Testis (tissue), 2 donors: ENCODE results near the gene B3GAT1.

Source experiments
- POLR2A ChIP-seq: fragments of 450-650 bp; IDR thresholded peaks from one replicate; pipeline ENCODE4 v1.6.1; 2017; ENCODE audit warnings: antibody characterized with exemption, mild to moderate bottlenecking, moderate library complexity
- TF ChIP-seq, protein P1 (sequence below), 3 experiments: fragments of 450-650 bp in 2 of 3; fragments of 200-600 bp in 1 of 3; sonication (generic) in 1 of 3; IDR thresholded peaks; one replicate each; pipeline ENCODE4 v1.5.1; 2016 to 2019; ENCODE audit warnings: antibody characterized with exemption in 3 of 3, mild to moderate bottlenecking in 2 of 3, moderate library complexity in 1 of 3

DNA sequence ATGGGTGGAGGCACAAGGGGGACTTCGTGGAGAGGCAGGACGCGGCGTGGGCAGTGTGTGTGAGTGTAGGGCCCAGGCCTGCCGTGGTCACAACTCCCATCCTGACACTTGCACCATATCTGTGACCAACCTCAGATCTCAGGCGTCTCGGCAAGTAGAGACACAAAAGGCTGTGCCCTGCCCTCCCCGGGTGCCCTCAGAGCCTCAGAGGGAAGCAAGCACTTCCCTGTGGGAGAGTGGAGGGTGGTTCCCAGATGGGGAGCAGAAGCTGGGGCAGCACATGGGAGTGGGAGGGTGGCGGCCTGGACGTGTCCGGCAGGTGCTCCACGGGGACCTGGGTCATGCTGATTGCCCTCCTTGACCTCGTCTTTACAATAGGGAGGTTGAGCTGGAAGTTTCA is 20.4 kb downstream of the B3GAT1 start:
- TF ChIP-seq, protein P1, sequence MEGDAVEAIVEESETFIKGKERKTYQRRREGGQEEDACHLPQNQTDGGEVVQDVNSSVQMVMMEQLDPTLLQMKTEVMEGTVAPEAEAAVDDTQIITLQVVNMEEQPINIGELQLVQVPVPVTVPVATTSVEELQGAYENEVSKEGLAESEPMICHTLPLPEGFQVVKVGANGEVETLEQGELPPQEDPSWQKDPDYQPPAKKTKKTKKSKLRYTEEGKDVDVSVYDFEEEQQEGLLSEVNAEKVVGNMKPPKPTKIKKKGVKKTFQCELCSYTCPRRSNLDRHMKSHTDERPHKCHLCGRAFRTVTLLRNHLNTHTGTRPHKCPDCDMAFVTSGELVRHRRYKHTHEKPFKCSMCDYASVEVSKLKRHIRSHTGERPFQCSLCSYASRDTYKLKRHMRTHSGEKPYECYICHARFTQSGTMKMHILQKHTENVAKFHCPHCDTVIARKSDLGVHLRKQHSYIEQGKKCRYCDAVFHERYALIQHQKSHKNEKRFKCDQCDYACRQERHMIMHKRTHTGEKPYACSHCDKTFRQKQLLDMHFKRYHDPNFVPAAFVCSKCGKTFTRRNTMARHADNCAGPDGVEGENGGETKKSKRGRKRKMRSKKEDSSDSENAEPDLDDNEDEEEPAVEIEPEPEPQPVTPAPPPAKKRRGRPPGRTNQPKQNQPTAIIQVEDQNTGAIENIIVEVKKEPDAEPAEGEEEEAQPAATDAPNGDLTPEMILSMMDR (IDR thresholded peaks at IDR 0.05), result no peak
- no peak for TF ChIP-seq POLR2A
